ENCODE results near the gene PHF12.
A peak's percentile ranks its signal among the peaks of the same experiment; 100 is the strongest.
"Not testable (repeated sequence)": the region's sequence is repeated elsewhere in the genome, so short reads cannot be mapped to it uniquely, and the experiment has no call there.

The PHF12 gene

GRCh38 chr17:28935744-28936460 lies 15.4 kb downstream of the PHF12 start:
- DNase-seq (ENCODE audit: low read depth in 2 of 2): no peak

- DNase-seq (ENCODE audit: low read depth in 2 of 2): not testable (repeated sequence)
These were observed 16.8 kb downstream of the PHF12 start for GRCh38 chr17:28934508-28934907.

- no peak for DNase-seq (ENCODE audit: low read depth in 2 of 2)
These were observed 21.5 kb downstream of the PHF12 start for GRCh38 chr17:28929787-28930186.

GRCh38 chr17:28928061-28928460 lies 23.3 kb downstream of the PHF12 start:
- DNase-seq (ENCODE audit: low read depth in 2 of 2): no peak

- DNase-seq (ENCODE audit: low read depth in 2 of 2): no peak
These were observed 24.5 kb downstream of the PHF12 start for GRCh38 chr17:28926786-28927185.

GRCh38 chr17:28926366-28926765 lies 25.0 kb downstream of the PHF12 start:
- DNase-seq (ENCODE audit: low read depth in 2 of 2): no peak

- DNase-seq (ENCODE audit: low read depth in 2 of 2): peak in 1 of 2 experiments; percentile 45
These were observed 25.4 kb downstream of the PHF12 start for GRCh38 chr17:28925912-28926365.

- DNase-seq (ENCODE audit: low read depth in 2 of 2): no peak
These were observed 31.1 kb downstream of the PHF12 start for GRCh38 chr17:28920201-28920600.

GRCh38 chr17:28918295-28918694 lies 33.0 kb downstream of the PHF12 start:
- no peak for DNase-seq (ENCODE audit: low read depth in 2 of 2)

- no peak for DNase-seq (ENCODE audit: low read depth in 2 of 2)
These were observed 33.9 kb downstream of the PHF12 start for GRCh38 chr17:28917465-28917864.

GRCh38 chr17:28917029-28917428 lies 34.3 kb downstream of the PHF12 start:
- DNase-seq (ENCODE audit: low read depth in 2 of 2): no peak

GRCh38 chr17:28916302-28916934 lies 34.9 kb downstream of the PHF12 start:
- DNase-seq (ENCODE audit: low read depth in 2 of 2): no peak

- DNase-seq (ENCODE audit: low read depth in 2 of 2): no peak
These were observed 38.4 kb downstream of the PHF12 start for GRCh38 chr17:28912938-28913333.

- no peak for DNase-seq (ENCODE audit: low read depth in 2 of 2)
These were observed 38.9 kb downstream of the PHF12 start for GRCh38 chr17:28912281-28912937.

GRCh38 chr17:28911411-28912045 lies 39.8 kb downstream of the PHF12 start:
- DNase-seq (ENCODE audit: low read depth in 2 of 2): no peak

GRCh38 chr17:28910534-28910933 lies 40.8 kb downstream of the PHF12 start:
- no peak for DNase-seq (ENCODE audit: low read depth in 2 of 2)

- DNase-seq (ENCODE audit: low read depth in 2 of 2): peak; percentile 25 to 34
These were observed 42.6 kb downstream of the PHF12 start for GRCh38 chr17:28908640-28909167.

GRCh38 chr17:28907709-28908475 lies 43.4 kb downstream of the PHF12 start:
- DNase-seq (ENCODE audit: low read depth in 2 of 2): no peak

GRCh38 chr17:28906706-28907438 lies 44.4 kb downstream of the PHF12 start:
- DNase-seq (ENCODE audit: low read depth in 2 of 2): no peak

- no peak for DNase-seq (ENCODE audit: low read depth in 2 of 2)
These were observed 45.0 kb downstream of the PHF12 start for GRCh38 chr17:28906276-28906675.

GRCh38 chr17:28904800-28905199 lies 46.5 kb downstream of the PHF12 start:
- no peak for DNase-seq (ENCODE audit: low read depth in 2 of 2)

Measured in fibroblast of skin of left biceps (primary cell).